HG03378 (cell line): Measurements from ENCODE around the gene SUGP2.

Experiments
- ATAC-seq: cut with Tn5 transposase; IDR thresholded peaks from one replicate; pipeline ENCODE4 v1.9.1; 2021; ENCODE audit warnings: mild to moderate bottlenecking, moderate library complexity; ENCODE audit not compliant: unreplicated experiment

The SUGP2 gene

DNA sequence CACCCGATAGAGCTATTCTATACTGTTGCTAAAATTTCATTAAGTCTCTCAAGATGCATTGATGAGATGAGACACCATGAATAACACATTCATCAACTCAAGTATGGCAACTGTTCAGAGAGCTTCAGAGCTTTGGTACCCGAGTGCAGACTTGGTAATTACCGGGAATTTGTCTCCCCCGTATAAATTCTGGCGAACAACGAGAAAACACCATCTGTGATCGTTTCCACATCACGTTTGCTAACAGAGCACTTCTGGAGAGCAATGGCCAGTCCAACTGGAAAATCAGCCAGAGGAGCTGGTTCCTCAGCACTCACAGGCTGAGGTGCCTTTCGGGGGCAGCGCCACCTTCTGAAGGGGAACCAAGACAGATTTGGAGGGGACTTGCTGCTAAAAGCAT is 40.2 kb downstream of the SUGP2 start:
- ATAC-seq = no peak

DNA sequence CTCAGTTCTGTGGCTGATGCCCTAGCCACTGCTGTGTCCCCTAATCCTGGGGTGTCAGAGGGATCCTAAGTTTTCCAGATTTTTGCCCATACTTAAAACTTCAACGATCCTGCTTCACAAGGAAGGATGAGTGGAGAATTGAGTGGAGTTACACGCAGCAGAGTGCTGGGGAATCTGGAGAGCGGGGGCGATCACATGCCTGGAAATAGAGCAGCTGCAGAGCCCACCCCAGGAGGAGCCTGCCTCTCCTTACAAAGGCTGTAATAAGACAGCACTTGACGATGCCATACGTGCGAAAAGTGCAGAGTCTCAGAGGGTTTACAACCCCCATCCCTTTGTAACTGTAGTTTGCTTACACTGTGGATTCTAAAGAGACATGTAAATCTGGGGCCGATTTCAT is 40.6 kb downstream of the SUGP2 start:
- no peak for ATAC-seq

DNA sequence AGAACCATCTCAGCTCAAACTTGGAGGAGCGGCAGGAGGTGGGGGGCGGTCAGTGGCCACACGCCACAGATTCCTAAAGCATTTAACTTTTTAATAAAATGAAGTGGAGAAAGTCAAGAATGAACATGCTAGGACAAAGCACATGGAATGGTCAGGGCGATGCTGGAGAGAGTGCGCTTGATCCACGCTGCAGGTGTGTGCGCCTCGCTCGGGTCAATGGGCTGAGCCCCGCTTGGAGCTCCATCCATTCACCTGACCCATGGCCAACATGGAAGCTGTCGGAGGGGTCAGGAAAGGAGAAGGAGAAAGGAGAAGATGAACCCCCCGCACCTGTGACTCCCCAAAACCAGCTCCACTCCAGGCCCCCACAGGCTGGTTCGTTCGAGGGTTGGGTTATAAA is 41.8 kb downstream of the SUGP2 start:
- no peak for ATAC-seq

DNA sequence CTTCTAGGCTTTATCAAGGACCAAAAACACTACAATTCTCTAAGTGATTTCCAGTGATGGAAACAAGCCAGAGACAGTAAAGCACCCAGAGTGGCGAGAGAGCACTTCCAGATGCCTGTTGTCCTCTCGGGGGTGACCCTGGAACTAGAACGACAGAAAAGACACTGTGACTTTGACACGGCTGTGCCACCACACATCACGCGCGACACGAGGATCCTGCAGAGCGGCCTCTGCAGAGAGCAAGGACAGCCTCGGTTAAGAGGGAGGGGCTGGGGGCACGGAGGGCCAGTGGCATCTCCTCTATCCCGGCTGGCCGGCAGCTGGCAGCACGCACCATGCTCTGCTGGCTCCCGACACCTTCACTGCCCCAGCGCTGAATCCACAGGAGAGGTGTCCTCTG is 42.3 kb downstream of the SUGP2 start:
- no peak for ATAC-seq

DNA sequence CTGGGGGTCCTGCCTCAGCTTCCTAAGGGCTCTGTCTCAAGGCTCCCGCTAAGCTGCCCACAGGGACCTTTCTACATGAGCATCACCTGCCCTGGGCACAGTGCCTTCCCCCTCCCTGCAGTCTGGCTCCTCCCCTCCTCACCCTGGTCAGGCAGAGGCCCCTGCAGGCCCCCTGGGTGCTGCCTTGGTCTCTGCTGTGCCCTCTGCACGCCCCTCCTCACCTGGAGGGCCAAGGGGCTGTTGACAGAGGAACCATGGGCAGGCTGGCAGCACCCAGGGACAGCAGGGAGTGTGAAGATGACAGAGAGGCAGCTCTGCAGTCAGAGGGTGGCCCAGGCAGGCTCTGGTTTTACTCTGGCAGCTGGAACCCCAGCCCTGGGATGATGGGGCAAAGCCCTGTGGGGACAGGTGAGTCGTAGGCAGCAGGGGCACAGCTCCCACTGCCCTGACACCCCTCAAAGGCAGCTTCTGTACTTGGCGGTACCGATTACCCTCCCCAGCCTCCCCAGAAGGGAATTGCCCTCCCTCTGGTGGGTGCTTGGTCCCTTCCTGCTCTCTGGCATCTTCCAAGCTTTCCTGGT is 43.1 kb downstream of the SUGP2 start:
- no peak for ATAC-seq

DNA sequence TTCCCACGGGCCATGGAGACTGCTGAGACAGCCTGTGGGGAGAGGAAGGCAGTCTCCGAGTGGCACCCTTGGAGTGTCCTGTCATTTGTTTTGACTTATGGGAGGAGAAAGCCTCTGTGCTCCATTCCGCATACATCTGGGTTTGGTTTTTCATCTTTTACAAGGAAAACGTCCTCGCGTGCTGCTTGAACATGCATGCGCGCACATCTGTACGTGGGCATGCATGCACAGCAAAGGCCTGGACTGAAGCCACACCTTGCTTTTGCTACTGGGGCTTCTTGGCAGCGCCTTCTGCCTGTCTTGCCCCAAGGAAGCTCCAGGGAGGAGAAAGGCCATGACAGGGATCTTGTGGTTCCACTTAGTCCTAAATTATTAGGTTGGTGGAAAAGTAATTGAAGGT is 44.0 kb downstream of the SUGP2 start:
- ATAC-seq = no peak

DNA sequence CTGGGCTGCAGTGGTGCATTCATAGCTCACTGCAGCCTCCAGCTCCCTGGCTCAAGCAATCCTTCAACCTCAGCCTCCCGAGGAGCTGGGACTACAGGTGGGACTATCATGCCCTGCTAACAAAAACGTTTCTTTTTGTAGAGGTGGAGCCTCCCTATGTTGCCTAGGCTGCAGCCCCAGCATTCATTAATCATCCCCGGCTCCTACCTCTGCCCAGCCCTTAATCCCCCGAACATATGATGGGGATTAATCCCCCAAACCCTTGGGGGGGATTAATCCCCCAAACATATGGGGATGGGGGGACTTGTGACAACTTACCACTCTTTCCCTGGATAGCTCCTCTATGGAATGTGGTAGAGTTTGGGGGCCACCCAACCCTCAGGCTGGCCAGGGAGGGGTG is 45.9 kb downstream of the SUGP2 start:
- ATAC-seq = no peak

DNA sequence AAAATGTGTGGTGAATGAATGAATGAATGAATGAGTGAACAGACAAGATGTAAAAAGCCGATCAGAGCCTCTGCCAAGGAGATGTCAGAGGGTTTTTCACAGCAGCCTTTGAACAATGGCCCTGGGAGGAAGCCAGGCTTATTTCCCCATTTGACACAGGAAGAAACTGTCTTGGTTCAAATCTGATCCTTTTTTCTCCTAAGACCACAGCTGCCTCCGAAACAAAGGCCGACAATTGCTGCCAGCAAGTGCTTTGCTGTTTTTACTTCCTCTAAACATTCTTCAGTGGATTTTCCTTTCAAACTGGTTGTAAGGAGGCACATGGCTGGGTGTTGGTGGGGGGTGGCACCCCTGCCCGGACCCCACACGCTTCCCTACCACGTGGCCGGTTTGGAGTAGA is 48.1 kb downstream of the SUGP2 start:
- no peak for ATAC-seq

DNA sequence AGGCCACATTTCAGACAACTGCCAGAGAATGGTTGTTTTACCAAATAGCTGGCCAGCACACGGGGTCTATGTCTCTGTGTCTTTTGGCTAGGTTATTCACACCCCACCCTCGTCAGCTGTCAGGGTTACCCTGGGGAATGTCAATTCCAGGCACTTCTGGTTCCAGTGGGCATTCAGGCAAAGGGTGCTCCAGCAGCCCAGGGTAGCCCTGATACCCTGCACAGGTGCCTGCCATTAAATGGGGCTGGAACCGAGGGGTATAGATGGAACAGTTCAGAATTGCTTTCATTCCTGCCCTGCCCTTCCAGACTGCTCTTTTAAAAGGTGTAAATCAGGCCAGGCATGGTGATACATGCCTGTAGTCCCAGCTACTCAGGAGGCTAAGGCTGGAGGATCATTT is 49.1 kb downstream of the SUGP2 start:
- no peak for ATAC-seq

DNA sequence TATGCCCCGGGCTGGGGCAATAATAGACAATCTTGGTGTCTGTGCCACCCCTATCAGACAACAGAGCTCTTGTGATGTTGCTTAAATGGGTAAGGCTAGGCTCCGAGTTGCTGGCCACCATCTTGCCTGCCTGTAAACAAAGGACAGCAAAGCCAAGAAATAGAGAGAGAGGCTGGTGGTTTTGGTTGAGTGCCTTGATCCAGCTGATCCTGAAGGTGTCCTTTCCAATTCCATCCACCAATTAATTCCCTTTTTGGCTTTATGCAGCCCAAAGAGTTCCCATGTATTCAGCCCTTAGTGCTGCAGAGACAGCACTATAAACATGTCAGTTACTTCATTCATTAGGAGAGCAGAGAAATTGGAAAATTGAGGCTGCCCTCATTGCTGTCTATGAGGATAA is 50.6 kb downstream of the SUGP2 start:
- ATAC-seq = no peak

DNA sequence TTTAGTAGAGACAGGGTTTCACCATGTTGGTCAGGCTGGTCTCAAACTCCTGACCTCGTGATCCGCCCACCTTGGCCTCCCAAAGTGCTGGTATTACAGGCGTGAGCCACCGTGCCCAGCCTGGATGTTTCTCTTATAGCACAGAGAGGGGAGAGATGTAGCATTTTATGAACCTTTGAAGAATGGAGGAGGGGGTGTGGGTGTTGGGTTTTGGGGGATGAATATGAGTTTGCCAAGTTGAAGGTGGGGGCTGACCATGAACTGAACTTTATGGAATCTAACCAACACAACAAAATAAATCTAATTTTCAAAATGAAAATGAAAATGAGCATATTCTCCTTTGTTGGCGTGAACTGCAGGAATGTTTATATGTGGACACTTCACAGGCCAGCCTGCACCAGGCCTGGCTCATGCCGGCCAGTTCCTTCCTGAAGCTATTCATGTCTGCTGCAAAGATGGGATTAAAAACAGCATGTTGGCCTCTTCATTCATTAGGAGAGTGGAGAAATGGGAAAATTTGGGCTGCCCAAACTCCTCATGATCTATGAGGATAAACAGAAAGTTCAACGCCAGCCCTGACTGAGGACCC is 52.8 kb downstream of the SUGP2 start:
- no peak for ATAC-seq

DNA sequence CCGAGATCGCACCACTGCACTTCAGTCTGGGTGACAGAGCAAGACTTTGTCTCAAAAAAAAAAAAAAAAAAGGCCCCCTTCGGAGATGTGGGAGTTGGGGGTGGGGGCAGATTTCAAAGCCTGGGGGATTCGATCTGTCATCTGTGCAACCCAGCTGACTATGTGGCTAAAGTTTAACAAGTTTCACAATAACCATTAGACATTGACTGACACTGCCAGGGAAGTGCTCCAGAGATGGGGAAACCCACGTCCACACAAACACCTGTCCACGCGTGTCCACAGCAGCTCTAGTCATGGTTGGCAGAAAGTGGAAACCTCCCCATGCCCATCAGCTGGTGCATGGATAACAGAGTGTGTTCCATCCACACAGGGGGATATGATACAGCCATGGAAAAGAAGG is 54.7 kb downstream of the SUGP2 start:
- ATAC-seq = no peak

DNA sequence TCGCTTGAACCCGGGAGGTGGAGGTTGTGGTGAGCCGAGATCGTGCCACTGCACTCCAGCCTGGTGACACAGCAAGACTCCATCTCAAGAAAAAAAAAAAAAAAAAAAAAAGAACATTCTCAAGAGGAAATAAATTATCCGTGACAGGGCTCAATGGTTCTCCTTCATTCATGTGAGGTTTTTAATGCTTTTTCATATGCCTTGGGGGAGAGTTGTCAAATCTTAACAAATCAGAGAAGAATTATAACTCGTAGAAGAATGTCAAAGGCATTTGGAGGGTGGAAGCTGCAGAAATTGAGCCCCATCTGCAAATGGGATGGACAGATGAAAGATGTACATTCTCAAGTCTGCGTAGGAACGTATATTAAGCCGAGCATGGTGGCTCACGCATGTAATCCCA is 57.4 kb downstream of the SUGP2 start:
- no peak for ATAC-seq

DNA sequence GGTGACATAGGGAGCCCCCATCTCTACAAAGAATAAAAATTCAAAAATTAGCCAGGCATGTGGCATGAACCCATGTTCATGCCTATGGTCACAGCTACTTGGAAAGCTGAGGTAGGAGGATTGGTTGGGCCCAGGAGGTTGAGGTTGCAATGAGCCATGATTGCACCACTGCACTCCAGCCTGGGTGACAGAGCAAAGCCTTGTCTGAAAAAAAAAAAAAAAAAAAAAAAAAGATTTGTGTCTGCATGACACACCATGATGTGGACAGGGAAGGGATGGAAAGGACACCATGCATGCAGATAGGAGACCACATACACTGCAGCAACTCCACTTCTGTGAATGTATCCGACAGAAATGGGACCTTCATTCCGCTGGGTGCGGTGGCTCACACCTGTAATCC is 58.3 kb downstream of the SUGP2 start:
- ATAC-seq = no peak

DNA sequence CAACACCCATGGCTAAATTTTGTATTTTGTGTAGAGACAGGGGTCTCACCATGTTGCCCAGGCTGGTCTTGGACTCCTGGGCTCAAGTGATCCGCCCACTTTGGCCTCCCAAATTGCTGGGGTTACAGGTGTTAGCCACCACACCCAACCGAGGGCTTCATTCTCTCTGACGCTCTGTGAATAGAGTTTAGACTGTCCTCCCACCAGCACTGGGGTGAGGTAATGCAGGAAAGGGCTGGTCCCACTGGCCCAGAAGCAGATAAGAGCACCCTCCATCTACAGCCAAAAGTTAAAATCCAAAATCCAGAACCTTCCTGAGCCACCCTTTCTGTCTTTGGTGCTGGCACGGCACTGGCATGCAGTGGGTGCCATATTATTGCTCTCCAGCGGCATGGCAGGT is 60.5 kb downstream of the SUGP2 start:
- no peak for ATAC-seq

DNA sequence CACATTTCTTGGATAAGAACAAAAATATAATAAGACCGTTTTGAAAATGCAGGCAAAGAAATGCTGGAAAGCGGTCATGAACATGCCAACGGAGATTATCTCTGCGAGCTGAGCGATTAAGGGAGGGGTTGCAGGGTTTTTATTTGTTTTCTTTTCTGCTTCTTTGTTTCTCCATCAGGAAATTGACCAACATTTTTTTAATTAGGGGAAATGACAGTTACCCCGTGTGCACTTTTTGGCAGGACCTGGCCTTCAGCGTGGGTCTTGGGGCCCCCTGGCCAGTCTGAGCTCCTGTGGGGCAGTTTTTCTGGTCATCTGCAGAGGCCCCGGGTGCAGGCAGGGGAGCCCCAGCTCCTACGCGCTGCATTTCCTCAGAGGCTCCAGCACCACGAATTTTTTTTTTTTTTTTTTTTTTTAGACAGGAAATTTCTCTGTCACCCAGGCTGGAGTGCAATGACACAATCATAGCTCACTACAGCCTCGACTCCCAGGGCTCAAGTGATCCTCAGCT is 61.0 kb downstream of the SUGP2 start:
- no peak for ATAC-seq

DNA sequence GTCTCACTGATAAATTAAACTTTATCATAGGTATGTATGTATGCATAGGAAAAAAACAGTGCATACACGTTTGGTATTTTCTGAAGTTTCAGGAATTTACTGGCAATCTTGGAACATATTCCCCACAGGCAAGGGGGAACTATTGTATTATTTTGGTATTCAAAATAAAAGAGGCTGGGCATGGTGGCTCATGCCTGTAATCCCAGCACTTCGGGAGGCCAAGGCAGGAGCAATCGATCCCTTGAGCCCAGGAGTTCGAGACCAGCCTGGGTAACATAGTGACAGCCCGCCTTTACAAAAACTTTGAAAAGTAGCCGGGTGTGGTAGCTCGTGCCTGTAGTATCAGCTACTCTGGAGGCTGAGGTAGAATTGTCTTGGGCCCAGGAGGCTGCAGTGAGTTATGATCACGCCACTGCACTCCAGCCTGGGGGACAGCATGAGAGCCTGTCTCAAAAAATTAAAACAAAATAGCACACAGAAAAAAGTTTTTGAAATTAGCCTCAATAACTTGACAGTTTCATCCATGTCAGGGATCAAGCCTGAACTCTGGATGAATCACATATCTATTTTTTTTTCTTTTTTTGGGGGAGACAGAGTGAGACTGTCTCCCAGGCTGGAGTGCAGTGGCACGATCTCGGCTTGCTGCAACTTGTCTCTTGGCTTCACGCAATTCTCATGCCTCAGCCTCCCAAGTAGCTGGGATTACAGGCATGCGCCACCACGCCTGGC is 63.2 kb downstream of the SUGP2 start:
- no peak for ATAC-seq

DNA sequence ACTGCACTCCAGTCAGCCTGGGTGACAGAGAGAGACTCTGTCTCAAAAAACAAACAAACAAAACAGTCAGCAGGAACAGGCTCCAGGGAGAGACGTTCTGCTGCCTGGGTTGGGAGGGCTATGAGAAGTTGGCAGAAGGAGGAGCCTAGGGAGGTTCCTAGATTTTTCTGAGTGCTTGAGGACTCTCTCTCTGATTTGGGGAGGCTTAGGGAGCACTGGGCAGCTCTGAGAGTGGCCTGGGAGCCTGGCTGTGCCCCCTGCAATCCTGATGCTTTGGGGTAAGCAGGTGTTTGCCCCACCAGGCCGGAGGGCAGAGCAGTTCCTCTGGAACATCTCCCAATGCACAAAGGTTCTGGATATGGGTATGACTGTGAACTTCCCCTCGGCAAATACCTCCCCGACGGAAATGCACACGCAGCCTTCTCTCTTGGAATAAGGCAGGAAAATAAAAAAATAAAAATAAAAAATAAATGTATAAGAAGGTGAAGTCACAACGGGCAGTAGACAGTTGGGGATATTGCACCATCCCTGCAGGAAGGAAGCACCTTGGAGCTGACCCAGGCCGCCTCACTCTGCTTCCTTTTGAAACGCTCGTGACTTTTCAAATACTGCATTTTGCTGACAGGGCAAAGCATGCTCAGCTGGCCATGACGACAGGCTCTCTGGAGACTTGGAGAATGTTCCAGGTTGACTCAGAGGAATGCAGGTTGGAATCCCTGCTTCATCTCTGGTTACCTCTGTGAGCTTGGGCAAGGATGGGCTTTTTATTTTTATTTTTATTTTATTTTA is 65.8 kb downstream of the SUGP2 start:
- no peak for ATAC-seq

DNA sequence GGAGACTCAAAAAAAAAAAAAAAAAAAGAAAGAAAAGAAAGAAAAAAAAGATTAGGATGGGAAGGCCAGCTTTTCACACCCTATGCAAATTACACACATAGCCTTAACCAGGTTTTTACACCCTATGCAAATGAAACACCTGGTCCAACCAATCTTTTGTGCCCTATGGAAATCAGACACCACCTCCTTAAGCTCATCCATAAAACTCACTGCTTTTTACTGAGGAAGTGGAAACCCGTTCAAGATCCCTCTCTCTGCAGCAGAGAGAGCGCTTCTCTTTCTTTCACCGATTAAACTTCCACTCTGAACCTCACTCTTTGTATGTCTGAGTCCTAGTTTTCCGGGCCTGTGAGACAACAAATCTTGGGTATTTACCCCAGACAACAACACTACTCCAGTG is 67.0 kb downstream of the SUGP2 start:
- no peak for ATAC-seq

DNA sequence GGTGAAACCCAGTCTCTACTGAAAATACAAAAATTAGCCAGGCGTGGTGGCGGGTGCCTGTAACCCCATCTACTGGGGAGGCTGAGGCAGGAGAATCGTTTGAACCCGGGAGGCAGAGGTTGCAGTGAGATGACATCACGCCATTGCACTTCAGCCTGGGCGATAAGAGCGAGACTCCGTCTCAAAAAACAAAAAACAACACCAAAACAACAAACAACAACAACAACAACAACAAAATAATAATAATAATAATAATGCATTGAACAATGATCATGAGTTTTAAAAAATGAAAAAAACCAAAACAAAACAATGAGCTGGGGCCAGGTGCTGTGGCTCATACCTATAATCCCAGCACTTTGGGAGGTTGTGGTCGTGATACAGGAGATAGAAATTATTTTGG is 69.2 kb downstream of the SUGP2 start:
- no peak for ATAC-seq

DNA sequence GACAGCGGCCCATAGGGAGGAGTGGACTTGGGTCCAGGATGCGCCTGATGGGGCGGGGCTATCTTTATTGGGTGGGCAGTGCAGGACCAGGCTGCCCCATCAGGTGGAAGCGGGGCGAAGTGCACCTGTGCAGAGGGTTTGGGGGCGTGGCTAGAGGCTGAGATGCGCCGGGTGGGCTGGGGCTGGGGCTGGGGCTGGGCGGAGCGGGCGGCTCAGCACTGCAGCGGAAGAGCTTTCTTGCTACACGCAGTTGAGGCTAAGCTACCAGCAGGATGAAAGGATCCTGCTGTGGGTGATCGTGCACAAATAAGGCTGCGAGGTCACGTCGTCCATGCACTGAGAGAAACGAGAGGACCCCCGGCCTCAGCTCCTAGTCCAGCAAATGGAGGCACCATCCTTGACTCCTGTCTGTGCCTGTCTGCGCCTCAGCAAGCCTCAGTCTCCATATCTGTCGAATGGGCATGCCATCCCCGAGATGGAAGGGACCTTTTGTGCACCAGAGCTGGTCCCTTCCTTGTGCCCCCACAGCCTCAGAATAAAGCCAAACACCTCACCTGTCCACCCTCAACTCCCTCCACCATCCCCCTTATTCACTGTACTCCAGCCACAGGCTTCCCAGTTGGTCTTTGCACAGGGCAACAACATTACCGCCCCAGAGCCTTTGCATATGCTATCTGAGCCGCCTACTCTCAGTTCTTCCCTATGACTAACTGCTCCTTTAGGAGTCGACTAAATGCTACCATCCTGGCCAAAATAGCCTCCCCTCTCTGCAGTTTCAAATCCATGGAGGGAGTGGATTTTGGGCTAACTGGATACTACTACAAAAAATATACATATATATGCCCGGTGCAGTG is 71.3 kb downstream of the SUGP2 start:
- ATAC-seq = no peak
